HepG2 (cell line): Measurements from ENCODE around the gene GALNT5. TPM values are rescaled to one million over a fixed set of nuclear protein-coding genes. Genes with fewer than 3 reads are reported as not detected.

Source experiments
- BRCA1 ChIP-seq: sonication (generic); formaldehyde crosslinking; IDR thresholded peaks from 2 replicates; pipeline ENCODE4 v1.4.0; 2020; ENCODE audit warnings: missing genetic modification reagents
- E2F1 ChIP-seq: sonication (generic); formaldehyde crosslinking; IDR thresholded peaks from 2 replicates; pipeline ENCODE4 v1.5.0; 2020; ENCODE audit warnings: missing genetic modification reagents
- NFE2L1 ChIP-seq: sonication (generic); formaldehyde crosslinking; IDR thresholded peaks from 2 replicates; pipeline ENCODE4 v1.4.0; 2020; ENCODE audit warnings: missing genetic modification reagents, mild to moderate bottlenecking, borderline replicate concordance
- RFX3 ChIP-seq: IDR thresholded peaks from 2 replicates; pipeline ENCODE4 v1.6.1; 2016; ENCODE audit warnings: missing biosample characterization, missing genetic modification reagents
- SP4 ChIP-seq: sonication (generic); formaldehyde crosslinking; IDR thresholded peaks from 2 replicates; pipeline ENCODE4 v1.8.1; 2023; ENCODE audit warnings: mild to moderate bottlenecking, missing genetic modification reagents
- THAP7 ChIP-seq: sonication (generic); formaldehyde crosslinking; IDR thresholded peaks from 2 replicates; pipeline ENCODE4 v1.8.1; 2023; ENCODE audit warnings: mild to moderate bottlenecking, missing genetic modification reagents
- ZNF646 ChIP-seq: sonication (generic); formaldehyde crosslinking; IDR thresholded peaks from 2 replicates; pipeline ENCODE4 v1.9.0; 2021; ENCODE audit warnings: mild to moderate bottlenecking, missing genetic modification reagents
- ZNF703 ChIP-seq: sonication (generic); formaldehyde crosslinking; IDR thresholded peaks from 2 replicates; pipeline ENCODE4 v1.5.1; 2020; ENCODE audit warnings: missing genetic modification reagents, mild to moderate bottlenecking, moderate library complexity, borderline replicate concordance
- ZZZ3 ChIP-seq: sonication (generic); formaldehyde crosslinking; IDR thresholded peaks from 2 replicates; pipeline ENCODE4 v1.4.0; 2020; ENCODE audit warnings: missing genetic modification reagents, mild to moderate bottlenecking, borderline replicate concordance
- polyA plus RNA-seq, 8 experiments: library from polyadenylated mRNA; depleted of rRNA in 3 of 8; stranded (reverse) in 7 of 8; unstranded in 1 of 8; fragments of >200 nt; fragmentation: Illumina TruSeq in 4 of 8; extraction: Trizol in 4 of 8; gene quantifications; 2 replicates each; pipeline versions ENCODE4 v1.2.1 to v1.2.3, GENCODE V29; 2011 to 2016; ENCODE audit warnings: low read depth in 4 of 8, missing spikeins in 1 of 8, mixed read lengths in 1 of 8; ENCODE audit not compliant: insufficient read depth in 1 of 8
- total RNA-seq, 5 experiments: library from RNA; depleted of rRNA; stranded (reverse); fragments of >200 nt; fragmentation: Illumina TruSeq; extraction: Trizol; gene quantifications; 2 replicates each; pipeline ENCODE4 v1.2.3, GENCODE V29; 2016; ENCODE audit warnings: low read depth in 1 of 5

Gene GALNT5
- total and polyA plus RNA-seq, 2 of the 13 experiments (the other 11 are each of a cell fraction or from before 2014, with no cell fraction given) = not detected

- TF ChIP-seq ZNF646 (no peak), E2F1 (CRISPR knock-in tag) (no peak), ZZZ3 (no peak), SP4 (CRISPR knock-in tag) (no peak), ZNF703 (CRISPR knock-in tag) (no peak), RFX3 (CRISPR knock-in tag) (no peak), BRCA1 (no peak), THAP7 (CRISPR knock-in tag) (no peak), NFE2L1 (CRISPR knock-in tag) (no peak)
Observed at GRCh38 chr2:157251932-157252331, 5.6 kb upstream of the GALNT5 start (continued).
